DMS79 treated with DMSO at 0.1 percent for 48 hours (cell line): ENCODE measurements around the gene HLX.

Source experiments
- DNase-seq: peaks from one replicate; lab custom pipeline; 2025; lab: John Stamatoyannopoulos, UW

HLX gene

DNA sequence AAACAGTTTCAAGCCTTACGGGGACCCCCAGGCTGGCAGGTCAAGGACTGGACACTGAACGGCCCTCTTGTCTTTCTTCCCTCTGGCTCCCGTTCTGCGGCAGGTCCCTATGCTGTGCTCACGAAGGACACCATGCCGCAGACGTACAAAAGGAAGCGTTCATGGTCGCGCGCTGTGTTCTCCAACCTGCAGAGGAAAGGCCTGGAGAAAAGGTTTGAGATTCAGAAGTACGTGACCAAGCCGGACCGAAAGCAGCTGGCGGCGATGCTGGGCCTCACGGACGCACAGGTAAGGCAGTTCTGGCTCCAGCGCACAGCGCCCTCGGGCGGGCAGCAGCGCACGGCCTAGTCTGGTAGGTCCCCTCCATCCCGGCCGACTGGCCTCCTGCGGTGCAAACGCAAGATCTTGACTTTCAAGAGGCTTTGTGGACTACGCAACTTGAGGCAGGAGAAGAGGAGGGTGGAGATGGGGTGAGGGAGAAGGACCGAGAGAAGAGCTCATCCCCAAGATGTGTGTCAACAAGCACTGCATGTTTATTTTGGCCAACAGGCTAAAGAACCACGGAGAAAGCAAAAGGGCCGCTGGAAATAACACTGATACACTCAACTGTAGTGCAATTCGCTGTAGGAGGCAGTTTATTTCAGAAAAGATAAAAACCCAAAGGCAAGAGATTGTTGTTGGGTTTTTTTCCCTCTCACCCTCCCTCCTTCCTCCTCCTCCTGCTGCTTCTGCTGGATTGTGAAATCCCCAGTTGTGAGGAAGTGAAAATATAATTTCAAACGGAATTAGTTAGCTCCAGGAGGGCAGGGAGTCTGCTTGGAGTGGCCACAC, 3.0 kb downstream of the HLX start:
- DNase-seq = no peak

DNA sequence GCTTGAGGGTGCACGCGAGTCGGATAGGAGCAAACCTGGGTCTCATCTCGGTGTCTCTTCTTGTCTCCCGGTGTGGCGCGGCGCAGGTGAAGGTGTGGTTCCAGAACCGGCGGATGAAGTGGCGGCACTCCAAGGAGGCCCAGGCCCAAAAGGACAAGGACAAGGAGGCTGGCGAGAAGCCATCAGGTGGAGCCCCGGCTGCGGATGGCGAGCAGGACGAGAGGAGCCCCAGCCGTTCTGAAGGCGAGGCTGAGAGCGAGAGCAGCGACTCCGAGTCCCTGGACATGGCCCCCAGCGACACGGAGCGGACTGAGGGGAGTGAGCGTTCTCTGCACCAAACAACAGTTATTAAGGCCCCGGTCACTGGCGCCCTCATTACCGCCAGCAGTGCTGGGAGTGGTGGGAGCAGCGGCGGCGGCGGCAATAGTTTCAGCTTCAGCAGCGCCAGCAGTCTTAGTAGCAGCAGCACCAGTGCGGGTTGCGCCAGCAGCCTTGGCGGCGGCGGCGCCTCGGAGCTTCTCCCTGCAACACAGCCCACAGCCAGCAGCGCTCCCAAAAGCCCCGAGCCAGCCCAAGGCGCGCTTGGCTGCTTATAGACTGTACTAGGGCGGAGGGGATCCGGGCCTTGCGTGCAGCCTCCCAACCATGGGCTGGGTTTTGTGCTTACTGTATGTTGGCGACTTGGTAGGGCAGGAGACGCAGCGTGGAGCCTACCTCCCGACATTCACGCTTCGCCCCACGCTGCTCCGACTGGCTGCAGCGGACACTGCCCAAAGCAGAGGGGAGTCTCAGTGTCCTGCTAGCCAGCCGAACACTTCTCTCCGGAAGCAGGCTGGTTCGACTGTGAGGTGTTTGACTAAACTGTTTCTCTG, 5.1 kb downstream of the HLX start:
- DNase-seq = no peak

DNA sequence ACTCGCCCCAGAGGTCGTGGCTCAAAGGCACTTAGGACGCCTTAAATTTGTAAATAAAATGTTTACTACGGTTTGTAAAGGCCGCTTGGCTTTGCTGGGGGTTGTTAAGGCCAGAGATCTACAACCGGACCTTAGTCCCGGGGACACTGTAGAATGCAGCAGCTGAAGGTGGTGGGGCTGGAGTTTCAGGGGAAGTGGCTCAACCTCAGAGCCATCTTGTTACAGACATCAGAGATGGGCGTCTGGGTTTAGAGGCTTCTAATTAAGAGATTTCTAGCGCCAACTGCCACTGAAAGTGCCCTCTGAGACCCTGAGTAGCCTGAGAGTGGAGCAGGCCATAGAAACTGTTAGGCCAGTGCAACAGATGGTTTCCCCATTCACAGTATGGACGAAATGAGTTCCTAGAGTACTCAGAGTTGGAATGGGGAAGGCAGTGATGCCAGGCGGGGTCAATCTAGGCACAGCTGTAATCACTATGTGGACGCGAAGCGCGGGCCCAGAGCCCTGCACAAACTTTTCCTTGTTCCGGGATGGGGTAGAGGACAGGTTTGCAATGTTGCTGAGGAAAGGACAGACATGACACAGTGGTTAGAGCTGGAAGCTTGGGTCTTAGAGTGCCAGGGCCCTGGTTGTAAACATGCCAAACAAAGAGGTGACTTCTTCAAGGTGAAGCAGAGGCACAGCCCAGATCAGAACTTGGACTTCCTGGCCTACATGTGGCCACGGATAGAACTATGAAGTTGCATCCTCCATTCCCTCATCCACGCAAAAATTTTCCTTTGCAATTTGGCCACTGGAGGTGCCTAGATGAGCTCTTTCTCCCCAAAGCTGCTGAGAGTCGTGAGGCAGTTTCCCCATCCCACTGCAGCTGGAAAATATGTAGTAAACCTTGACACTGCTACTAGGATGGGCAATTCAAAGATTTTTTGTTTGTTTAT, 6.0 kb downstream of the HLX start:
- DNase-seq = no peak

DNA sequence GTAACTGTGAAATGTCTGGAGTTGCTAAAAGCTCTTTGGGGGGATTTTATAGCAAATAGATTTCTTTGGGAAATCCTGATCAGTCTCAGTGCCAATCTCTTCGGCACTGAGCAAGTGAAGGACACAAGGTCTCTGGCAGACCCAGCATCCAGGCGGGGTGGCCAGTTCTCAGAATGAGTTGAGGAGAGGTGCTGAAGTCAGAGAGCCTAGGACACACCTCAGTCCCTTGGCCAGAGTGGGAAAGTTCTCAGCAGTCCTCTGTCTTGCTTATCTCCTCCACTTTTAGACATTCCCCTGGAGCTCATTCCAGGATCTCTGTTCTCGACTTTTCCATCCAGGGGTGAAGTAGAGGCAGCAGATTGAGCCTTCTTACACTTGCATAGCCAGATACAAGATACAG, 6.7 kb downstream of the HLX start:
- no peak for DNase-seq

DNA sequence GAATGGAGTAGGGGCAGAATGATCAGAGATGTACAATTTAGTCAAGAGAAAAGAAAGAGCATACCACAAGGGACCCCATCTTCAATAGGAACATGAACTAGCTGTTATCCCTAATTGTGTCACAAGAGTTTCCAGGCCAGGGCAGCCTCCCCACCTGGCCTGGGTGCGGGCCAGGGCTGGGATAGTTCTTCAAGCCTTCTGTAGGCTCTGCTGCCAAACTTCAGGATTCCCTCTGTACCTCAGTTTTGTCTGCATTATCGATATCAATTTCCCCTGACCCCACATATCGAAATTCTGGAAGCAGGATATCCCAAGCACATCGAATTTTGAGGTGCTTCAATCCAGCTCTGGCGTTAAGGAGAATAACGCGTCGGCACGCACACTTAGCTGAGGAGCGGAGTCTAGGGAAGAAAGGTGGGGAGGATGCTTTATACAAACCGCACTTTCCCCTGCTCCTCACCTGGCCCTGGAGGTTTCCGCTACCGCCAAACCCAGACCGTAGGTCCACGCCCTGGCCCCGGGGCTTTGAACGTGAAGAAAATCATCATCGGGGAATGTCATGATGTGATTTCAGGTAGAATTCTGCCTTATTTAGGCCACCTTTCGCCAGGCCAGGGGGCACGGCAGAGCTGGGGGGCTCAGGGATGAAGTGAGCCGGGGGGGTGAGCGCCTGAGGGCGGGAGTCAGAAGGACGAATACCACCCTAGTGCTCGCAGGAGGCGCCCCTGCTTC, 7.4 kb downstream of the HLX start:
- no peak for DNase-seq

DNA sequence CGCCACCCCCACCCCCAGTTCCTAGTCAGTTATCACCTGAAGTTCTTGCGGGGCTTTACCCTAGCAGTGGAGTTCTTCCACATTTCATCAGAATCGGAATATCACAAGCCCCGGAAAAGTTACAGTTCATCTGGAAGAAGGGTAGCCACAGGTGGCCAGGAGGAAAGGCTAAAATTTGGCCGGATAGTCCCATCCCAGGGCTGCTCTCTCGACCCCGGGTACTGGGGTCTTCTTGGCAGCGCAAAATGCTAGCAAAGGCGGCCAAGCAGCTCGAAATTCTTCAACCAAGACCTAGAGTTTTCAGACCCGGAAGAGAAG, 7.9 kb downstream of the HLX start:
- no peak for DNase-seq

DNA sequence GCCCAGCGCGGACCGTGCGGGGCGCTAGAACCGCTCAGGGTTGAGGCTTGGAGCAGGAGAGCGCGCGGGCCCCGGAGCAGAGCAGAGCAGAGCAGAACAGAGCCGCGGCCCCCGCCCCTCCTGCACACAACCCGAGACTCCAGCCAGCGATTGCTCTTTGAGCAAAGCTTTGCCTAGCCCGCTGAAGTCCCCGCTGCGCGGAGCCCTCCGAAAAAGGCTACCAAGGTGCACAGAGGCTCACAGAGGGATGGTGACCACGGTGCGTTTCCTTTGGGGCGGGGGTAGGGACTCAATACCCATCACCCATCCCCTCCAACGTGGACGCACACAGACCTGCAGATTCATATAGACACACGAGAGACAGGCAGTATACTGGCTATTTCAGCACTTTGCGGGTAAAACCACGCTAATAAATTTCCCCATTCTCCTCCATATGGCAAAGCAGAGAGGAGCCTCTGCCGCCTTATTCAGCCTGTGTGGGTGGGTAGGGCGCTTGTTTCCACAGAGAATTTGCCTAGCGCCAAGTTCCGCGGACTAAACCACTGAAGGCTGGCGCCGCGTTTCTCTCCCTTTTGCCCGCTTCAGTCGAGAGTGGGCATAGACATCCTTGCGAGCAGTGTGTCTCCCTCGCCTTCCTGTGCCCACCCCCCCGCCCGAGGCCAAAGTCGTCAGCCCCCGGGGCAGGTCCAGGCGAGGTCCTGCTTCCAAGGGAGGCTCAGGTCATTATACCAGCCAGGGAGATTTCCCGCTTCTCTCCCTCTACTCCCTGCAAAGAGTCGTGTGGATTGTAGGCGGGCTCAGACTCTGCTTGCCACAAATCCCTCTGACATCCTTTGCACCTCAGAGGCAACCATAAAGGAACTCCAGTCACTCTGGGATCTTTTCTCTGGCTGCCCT, 8.5 kb downstream of the HLX start:
- no peak for DNase-seq

DNA sequence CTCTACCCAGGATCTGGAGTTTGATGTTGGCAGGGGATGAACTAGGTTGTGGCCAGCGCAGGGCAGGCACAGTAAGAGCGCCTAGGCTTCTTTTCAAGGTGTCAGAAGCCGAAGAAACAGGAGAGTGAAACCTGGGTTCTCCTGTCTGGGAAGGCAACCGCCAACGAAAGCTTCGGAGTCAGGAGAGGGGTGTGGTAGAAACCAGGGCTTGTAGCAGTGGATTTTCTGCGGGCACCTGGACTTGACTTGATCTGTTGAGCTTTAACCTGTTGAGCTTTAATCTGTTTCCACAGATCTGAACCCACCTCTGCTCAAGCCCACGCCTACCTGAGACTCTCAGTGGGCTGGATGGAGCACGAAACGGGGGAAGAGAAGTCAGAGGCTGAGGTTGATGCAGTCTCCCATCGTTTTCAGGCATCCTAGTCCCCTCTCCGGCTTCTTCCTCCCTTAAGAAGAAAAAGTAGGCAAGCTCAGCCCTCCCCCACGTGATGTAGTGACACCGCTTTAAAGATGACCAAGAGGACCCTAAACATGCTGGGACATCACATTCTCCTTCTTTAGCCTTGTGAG, 9.3 kb downstream of the HLX start:
- no peak for DNase-seq

DNA sequence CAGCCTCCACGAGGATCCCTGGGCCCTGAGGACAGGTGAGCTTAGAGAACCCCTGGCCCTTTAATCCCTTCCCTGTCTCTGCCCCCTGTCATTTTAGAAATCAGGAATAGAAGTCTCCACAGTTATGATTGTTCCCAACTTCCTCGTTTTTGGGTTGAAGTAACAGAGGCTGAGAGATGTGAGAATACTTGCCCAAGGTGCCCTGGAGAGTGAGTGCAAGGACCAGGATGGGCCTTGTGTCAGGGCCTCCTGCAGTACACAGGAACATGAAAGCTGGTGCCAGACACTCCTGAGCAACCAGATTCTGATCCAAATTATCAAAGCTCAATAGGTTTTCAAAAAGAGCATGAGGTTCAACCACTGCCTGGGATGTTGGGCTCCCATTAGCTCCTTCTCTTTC, 10.1 kb downstream of the HLX start:
- DNase-seq = no peak

DNA sequence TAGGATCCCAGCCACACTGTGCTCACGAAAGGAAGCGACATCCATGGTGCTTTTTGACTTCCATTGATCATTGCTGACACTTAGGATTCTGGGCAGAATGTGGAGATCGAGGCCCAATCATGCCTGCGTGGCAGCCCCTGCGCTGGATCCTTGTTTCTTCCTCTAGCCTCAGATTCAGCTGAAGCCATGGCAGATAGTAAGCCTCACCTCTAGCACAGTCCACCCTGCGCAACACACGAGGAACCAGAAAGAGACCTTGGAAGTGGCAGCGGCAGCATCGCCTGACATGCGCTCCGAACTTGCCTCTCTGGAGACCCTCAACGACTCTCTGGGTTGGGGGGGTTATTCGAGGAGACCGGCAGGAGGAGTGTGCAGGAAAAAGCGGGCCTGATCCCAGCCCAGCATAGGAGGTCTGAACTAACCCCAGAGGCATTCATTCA, 10.6 kb downstream of the HLX start:
- DNase-seq = no peak

DNA sequence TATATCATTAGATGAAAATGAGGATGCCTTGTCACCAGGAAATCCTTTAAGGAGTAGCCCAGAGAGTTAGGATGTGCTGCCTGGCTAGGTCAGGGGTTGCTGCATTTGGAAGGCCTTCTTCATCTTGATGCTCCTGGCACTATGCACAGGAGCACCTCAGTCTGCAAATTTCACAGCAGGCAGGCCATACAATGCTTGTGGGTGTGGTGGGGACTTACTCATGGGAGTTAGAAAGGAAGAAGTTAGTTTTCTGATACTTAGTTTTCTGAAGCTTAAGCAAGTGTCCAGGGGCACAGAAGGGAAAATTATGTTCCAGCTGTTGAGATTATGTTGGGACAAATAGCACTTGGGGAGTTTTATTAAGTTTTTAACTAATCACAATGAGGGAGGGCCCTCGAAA, 11.4 kb downstream of the HLX start:
- no peak for DNase-seq

DNA sequence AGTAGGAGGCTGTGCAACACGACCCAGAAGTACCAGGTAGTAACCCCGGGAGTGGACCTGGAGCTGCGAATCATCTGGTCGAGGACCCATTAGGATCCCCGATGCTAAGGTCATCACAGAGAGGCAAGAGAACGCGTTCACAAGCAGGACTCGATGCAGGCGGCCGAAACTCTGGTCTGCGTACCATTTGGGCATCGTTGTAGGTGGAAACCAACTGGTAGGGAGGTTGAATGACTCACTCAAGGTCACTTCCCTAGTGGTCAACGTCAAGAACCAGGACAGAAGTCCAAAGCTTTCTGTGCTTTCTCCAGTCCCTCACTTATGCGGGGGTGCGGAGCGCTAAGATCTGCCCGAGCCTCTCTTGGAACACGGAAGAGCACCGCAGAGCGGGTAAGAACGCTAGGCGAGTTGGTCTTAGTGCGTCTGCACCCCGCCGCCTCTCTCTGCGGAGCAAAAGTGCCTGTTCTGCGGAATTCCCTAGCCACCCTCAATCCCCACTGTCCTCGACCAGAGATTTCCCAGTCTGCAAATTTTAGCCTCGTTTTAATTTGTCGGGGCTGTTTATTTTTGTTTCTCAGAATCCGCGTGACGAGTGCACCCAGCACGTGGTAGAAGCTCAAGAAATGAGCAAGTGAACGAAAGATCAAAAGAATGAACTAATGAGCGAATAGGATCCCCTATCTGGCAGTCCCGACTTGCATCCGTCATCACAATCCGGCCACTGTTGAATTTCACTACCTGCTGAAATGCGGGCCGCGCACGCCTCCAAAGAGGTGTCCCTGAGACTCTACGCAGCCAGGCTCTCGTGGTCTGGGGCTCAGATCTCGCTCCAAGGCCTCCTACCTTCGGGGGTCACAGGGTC, 12.2 kb downstream of the HLX start:
- DNase-seq = no peak

DNA sequence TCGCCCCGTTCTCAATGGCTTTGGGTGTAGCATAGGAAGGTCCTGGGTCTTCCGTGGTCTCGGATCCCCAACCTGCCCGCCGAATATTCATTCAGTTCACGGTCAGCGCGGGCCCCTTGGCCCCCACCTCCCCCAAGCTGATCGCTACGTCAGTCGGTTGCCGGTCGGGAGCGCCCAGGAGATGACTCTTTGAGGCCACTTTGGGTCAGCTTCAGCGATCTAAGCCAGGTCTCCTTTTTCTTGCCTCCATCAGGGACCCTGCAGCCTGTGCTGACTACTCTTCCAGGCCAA, 12.8 kb downstream of the HLX start:
- no peak for DNase-seq

DNA sequence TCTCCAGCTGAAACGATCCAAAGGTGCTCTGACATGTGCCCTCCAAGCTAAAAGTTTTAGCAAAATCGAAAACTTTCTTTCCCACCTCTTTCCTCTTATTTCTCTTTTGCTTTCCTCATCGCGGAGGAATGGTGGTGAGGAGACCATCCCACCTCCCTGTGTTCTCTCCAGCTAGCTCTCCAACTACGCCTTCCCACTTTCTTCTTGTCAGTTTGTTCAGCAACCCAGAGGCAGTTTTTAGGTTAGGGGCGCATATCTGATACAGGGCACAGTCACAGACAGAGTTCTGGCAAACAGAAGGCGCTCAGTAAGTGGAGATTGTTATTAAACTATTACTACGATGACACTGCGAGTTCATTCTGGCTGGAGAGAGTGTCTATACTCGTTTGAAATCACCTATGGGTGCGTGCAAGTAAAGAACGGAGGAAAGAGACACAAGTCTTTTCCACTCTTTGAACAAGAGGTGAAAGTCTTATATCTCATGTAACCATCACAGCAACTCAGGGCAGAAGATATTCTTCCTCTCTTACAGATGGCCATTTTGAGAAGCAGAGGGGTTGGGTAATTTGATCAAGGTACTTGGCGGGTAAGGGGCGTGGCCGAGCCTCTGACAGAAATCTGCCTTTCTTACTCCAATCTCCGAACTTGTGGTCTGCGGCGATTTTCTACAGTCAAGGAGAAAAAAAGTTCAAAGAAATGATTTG, 13.9 kb downstream of the HLX start:
- no peak for DNase-seq

DNA sequence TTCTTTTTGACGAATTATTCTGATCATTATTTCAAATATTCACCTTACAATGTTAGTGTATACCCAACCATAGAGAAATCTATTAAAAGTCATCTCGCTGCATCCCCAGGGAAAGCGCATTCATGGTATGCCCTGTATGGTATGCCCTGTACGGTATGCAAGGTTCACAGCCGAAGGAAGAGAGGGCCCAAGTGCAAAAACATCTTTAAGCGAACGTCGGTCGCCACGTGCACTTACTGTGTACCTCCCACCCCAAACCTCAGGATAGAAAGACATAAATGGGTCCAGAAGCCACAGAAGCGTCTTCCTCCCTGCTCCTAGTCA, 14.4 kb downstream of the HLX start:
- DNase-seq = no peak

DNA sequence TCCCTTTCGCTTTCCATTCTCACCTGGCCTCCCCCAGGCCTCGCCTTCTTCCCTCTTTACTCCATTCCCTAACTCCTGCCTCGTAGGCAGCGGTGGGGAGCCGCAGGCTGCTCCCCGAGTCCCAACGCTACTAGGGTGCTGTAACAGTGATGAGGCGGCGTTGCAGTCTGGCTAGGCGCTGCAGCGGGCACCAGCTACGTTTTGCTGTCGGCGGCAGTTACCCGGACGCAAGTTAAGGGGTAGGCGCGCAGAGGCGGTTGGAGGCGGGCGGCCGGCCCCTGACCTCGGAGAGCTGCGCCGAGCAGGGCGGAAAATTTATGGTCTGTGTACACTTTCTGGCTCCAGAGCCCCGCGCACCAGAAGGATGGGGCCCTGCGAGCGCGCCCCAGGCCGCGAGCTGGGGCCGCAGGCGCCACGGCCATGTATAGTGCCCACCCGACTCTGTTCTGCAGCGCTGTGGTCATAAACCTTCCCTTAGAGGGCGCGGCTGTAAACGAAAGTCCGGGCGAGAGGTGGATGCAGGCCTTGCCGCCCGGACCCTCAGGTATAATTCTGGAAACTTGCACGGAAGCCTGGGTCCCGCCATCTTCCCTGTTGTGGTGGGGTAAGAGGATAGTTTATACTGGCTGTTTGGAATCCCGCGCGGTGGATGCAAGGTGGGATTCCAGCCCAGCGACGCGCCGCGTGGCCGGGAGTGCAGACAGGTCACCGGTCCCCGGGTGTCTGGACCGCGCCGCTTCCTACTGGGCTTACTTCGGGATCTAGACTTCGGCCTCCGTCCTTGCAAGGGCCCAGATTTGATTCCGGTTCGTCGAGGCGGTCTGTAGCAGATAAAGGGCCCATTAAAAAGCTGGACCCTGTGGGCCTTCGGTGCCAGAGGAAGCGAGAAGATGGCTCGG, 15.0 kb downstream of the HLX start:
- DNase-seq = no peak

DNA sequence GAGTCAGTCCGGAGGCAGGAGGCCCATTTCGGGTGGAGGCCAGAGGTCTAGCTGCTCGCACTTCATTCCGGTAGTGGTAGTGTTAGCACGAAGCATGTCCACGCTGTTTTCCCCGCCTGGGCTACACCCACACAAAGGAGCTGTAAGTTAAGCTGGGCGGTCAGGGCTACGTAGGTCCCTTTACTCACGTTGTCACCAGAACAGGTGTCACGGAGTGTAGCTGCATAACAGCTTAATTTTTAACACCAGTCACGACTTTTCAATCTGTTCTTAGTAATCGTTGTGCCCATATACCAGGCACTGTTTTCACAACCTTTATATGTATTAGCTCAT, 15.6 kb downstream of the HLX start:
- DNase-seq = no peak

DNA sequence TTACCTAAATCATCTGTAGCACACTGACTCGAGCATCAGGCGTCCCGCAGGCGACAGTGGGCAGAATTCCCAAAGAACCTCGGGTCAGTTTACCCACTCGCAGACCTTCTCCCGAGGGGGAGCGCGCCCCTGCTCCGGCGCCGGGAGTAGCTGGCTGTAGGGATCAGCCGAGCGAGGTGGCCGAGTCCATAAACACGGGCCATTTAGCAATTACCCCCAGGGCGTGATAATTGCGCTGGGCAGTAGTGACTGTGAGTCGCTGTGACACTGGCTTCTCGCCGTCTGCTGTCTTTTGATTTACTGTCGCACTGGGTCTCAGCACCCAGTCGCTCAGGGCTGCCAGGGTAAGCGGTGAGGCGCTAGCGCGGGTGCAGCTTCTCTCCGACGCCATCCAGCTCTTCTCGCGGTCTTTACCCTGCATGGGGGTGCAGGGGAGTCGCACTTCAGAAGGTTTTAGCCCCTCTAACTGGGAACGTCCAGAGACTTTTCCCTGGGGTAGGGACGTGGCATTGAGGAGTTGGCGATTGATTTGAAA, 16.2 kb downstream of the HLX start:
- no peak for DNase-seq
